HEK293 (cell line): ENCODE data around the gene PAAF1.

ENCODE experiments used
- CTCF ChIA-PET: fragments of 350-600 bp; formaldehyde crosslinking; extraction: SDS; loops from one replicate; lab custom pipeline; 2021; ENCODE audit warnings: antibody characterized with exemption; lab: Yijun Ruan, JAX
- POLR2A ChIA-PET: fragments of 300-600 bp; formaldehyde crosslinking; extraction: SDS; loops from one replicate; lab custom pipeline; 2020; ENCODE audit warnings: antibody characterized with exemption, inconsistent platforms; lab: Yijun Ruan, JAX
- H3K27ac ChIP-seq: fragments of 200-500 bp; sonication (Bioruptor generic); 2 replicates; pipeline ENCODE4 v1.5.1; 2014; ENCODE audit warnings: low read depth, low read length, control low read depth, inconsistent platforms; ENCODE audit errors: extremely low read depth
- H3K36me3 ChIP-seq, 2 experiments: fragments of 200-500 bp in 1 of 2; sonication (Bioruptor generic) in 1 of 2; 1 replicate in 1 of 2; 2 replicates in 1 of 2; pipeline ENCODE4 v1.5.1; 2014 to 2017; ENCODE audit warnings: inconsistent platforms in 2 of 2, low read length in 2 of 2; ENCODE audit not compliant: control insufficient read depth in 2 of 2, insufficient read depth in 1 of 2
- H3K4me1 ChIP-seq: fragments of 200-500 bp; sonication (Bioruptor generic); 2 replicates; pipeline ENCODE4 v1.5.1; 2014; ENCODE audit warnings: mild to moderate bottlenecking, low read length, inconsistent platforms; ENCODE audit not compliant: control insufficient read depth, insufficient read depth
- H3K4me3 ChIP-seq: 2 replicates; pipeline ENCODE4 v1.5.1; 2011; ENCODE audit warnings: low read depth, mild to moderate bottlenecking, control low read depth, low read length, moderate library complexity
- H3K9me3 ChIP-seq: fragments of 200-500 bp; sonication (Bioruptor generic); 2 replicates; pipeline ENCODE4 v1.5.1; 2014; ENCODE audit warnings: low read depth, low read length, inconsistent platforms; ENCODE audit not compliant: control insufficient read depth, insufficient read depth
- EGR2 ChIP-seq: fragments of 450-650 bp; formaldehyde crosslinking; IDR thresholded peaks from 2 replicates; pipeline ENCODE4 v1.5.1; 2016; ENCODE audit warnings: low read depth, missing biosample characterization, missing genetic modification characterization
- KLF1 ChIP-seq: fragments of 450-650 bp; formaldehyde crosslinking; IDR thresholded peaks from 2 replicates; pipeline ENCODE4 v1.5.1; 2016; ENCODE audit warnings: missing biosample characterization, missing genetic modification characterization
- KLF17 ChIP-seq: fragments of 450-650 bp; formaldehyde crosslinking; IDR thresholded peaks from 2 replicates; pipeline ENCODE4 v1.5.1; 2016; ENCODE audit warnings: missing biosample characterization, missing genetic modification characterization
- PRDM6 ChIP-seq: fragments of 450-650 bp; formaldehyde crosslinking; IDR thresholded peaks from 2 replicates; pipeline ENCODE4 v1.5.1; 2017; ENCODE audit warnings: missing biosample characterization, missing genetic modification characterization
- SP3 ChIP-seq: fragments of 450-650 bp; formaldehyde crosslinking; IDR thresholded peaks from 2 replicates; pipeline ENCODE4 v1.5.1; 2016; ENCODE audit warnings: missing biosample characterization, missing genetic modification characterization
- ZBTB17 ChIP-seq: fragments of 450-650 bp; formaldehyde crosslinking; IDR thresholded peaks from 2 replicates; pipeline ENCODE4 v1.5.1; 2016; ENCODE audit warnings: missing biosample characterization, missing genetic modification characterization
- ZBTB48 ChIP-seq: fragments of 450-650 bp; formaldehyde crosslinking; IDR thresholded peaks from 2 replicates; pipeline ENCODE4 v1.5.1; 2016; ENCODE audit warnings: missing biosample characterization, missing genetic modification characterization
- ZNF157 ChIP-seq: fragments of 450-650 bp; formaldehyde crosslinking; IDR thresholded peaks from 2 replicates; pipeline ENCODE4 v1.5.1; 2016; ENCODE audit warnings: missing biosample characterization, missing genetic modification characterization
- ZNF169 ChIP-seq: fragments of 450-650 bp; formaldehyde crosslinking; IDR thresholded peaks from 2 replicates; pipeline ENCODE4 v1.5.1; 2016; ENCODE audit warnings: missing biosample characterization, missing genetic modification characterization
- ZNF280D ChIP-seq: fragments of 450-650 bp; formaldehyde crosslinking; IDR thresholded peaks from 2 replicates; pipeline ENCODE4 v1.5.1; 2016; ENCODE audit warnings: missing biosample characterization, missing genetic modification characterization
- ZNF704 ChIP-seq: fragments of 450-650 bp; formaldehyde crosslinking; IDR thresholded peaks from 2 replicates; pipeline ENCODE4 v1.5.1; 2016; ENCODE audit warnings: missing biosample characterization, missing genetic modification characterization
- ZNF785 ChIP-seq: fragments of 450-650 bp; formaldehyde crosslinking; IDR thresholded peaks from 2 replicates; pipeline ENCODE4 v1.5.1; 2016; ENCODE audit warnings: missing biosample characterization, missing genetic modification characterization
- ZNF830 ChIP-seq: fragments of 450-650 bp; IDR thresholded peaks from 2 replicates; pipeline ENCODE4 v1.5.0; 2018; ENCODE audit warnings: missing biosample characterization, missing genetic modification characterization, low read depth, mild to moderate bottlenecking, moderate library complexity

PAAF1 gene

GRCh38 chr11:73969991-73970800, 93.4 kb downstream of the PAAF1 start:
- POLR2A ChIA-PET = interaction anchor here (2.8 kb wide), 1 partner anchor 10 kb away, joined by 12 read pairs; no protein-coding TSS in a partner anchor
- H3K27ac ChIP-seq = no peak overlapping the region

GRCh38 chr11:73971175-73971719, 94.4 kb downstream of the PAAF1 start:
- Histone ChIP-seq H3K27ac (no peak overlapping the region), H3K9me3 (no peaks in the 10 kb centered on the region), H3K4me1 (no peaks in the 10 kb centered on the region), H3K4me3 (no peak overlapping the region), H3K36me3 (peaks cover 0 to 26% of the 10 kb centered on the region in 2 experiments; a peak in 1 of 3 replicates)
- TF ChIP-seq ZNF157 (no peak), SP3 (tag by site-specific recombination) (no peak), ZNF704 (tag by site-specific recombination) (no peak), ZNF280D (tag by site-specific recombination) (no peak), PRDM6 (tag by site-specific recombination) (no peak), ZNF169 (tag by site-specific recombination) (no peak), ZBTB48 (tag by site-specific recombination) (no peak), KLF17 (no peak), ZBTB17 (tag by site-specific recombination) (no peak)
- POLR2A ChIA-PET = interaction anchor here (0.5 to 2.8 kb wide), 3 partner anchors 9 to 340 kb away, joined by 3 to 12 read pairs (median 7); partner anchors contain the start of gene UCP2
- CTCF ChIA-PET = interaction anchor here (1.7 kb wide), 1 partner anchor 9 kb away, joined by 4 read pairs; no protein-coding TSS in a partner anchor

More at GRCh38 chr11:73969991-73970800, 93.4 kb downstream of the PAAF1 start:
- CTCF ChIA-PET = interaction anchor here (1.7 kb wide), 1 partner anchor 10 kb away, joined by 4 read pairs; no protein-coding TSS in a partner anchor
- peaks cover 0 to 15% of the 10 kb centered on the region in 2 experiments; a peak in 1 of 3 replicates for H3K36me3 ChIP-seq
- H3K9me3 ChIP-seq = no peaks in the 10 kb centered on the region
- no peak overlapping the region for H3K4me3 ChIP-seq
- TF ChIP-seq KLF1 (tag by site-specific recombination) (0 out of 2 replicates have a peak, but pooled peaks have one; percentile 26), EGR2 (tag by site-specific recombination) (0 out of 2 replicates have a peak, but pooled peaks have one; percentile 17), ZNF785 (tag by site-specific recombination) (no peak), ZNF830 (tag by site-specific recombination) (no peak)
- H3K4me1 ChIP-seq = no peaks in the 10 kb centered on the region
